Endothelial cell of umbilical vein (primary cell): ENCODE data around the gene CARHSP1. TPM values are rescaled to one million over a fixed set of nuclear protein-coding genes. Genes with fewer than 3 reads are reported as not detected.

Experiments
- BruUV-seq: library from RNA; stranded (reverse); fragments of 400-500 nt; replicated peaks from 2 replicates; lab custom pipeline; 2021; lab: Mats Ljungman, UMichigan
- CTCF ChIA-PET: fragments of 300-600, 350-600 bp; sonication (Branson Sonifier 250); formaldehyde crosslinking; loops from one replicate; lab custom pipeline; 2021; ENCODE audit warnings: antibody characterized with exemption, inconsistent platforms; lab: Charles Lee
- POLR2A ChIA-PET: fragments of 300-600, 350-600 bp; sonication (Branson Sonifier 250); formaldehyde crosslinking; loops from one replicate; lab custom pipeline; 2021; ENCODE audit warnings: antibody characterized with exemption, inconsistent platforms; lab: Charles Lee
- DNase-seq: peaks from one replicate; pipeline ENCODE4 v3.0.0-alpha.2; 2011; ENCODE audit warnings: low read depth, low spot score
- FAIRE-seq: peaks from 2 replicates; lab custom pipeline; 2011; peaks lifted over from hg19 to GRCh38; lab: Jason Lieb, UNC
- H2AFZ ChIP-seq: 2 replicates; pipeline ENCODE4 v1.6.0; 2012; ENCODE audit warnings: low read depth, low read length, control low read depth, inconsistent platforms
- H3K27ac ChIP-seq: 2 replicates; pipeline ENCODE4 v1.5.1; 2011; ENCODE audit warnings: low read depth, mild to moderate bottlenecking, control low read depth, low read length, moderate library complexity; ENCODE audit not compliant: insufficient read depth
- H3K27me3 ChIP-seq, 2 experiments: 2 replicates each; pipeline versions ENCODE4 v1.6.0 to v1.6.1; 2011; ENCODE audit warnings: low read length in 2 of 2, mixed read lengths in 1 of 2; ENCODE audit not compliant: control insufficient read depth in 2 of 2, insufficient read depth in 2 of 2
- H3K36me3 ChIP-seq, 2 experiments: 2 replicates in 1 of 2; 3 replicates in 1 of 2; pipeline ENCODE4 v1.5.1; 2011; ENCODE audit warnings: low read length in 2 of 2, mild to moderate bottlenecking in 1 of 2, moderate library complexity in 1 of 2; ENCODE audit not compliant: control insufficient read depth in 2 of 2, insufficient read depth in 2 of 2; ENCODE audit errors: extremely low read depth in 1 of 2
- H3K4me1 ChIP-seq: 3 replicates; pipeline ENCODE4 v1.5.1; 2011; ENCODE audit warnings: mild to moderate bottlenecking, low read length; ENCODE audit not compliant: control insufficient read depth, insufficient read depth; ENCODE audit errors: extremely low read depth
- H3K4me2 ChIP-seq: 2 replicates; pipeline ENCODE4 v1.6.1; 2011; ENCODE audit warnings: low read length, control low read depth, mixed read lengths; ENCODE audit not compliant: insufficient read depth
- H3K4me3 ChIP-seq, 3 experiments: fragments of 200-600 bp in 1 of 3; sonication (generic), shearing (Covaris generic) in 1 of 3; replicated peaks in 1 of 3; 2 replicates each; pipeline ENCODE4 v1.5.1; 2011 to 2016; ENCODE audit warnings: control low read depth in 3 of 3, low read length in 3 of 3, mild to moderate bottlenecking in 2 of 3, inconsistent platforms in 1 of 3, low read depth in 1 of 3, moderate library complexity in 1 of 3; ENCODE audit not compliant: insufficient read depth in 1 of 3
- H3K79me2 ChIP-seq: 2 replicates; pipeline ENCODE4 v1.6.0; 2012; ENCODE audit warnings: low read length, inconsistent platforms; ENCODE audit not compliant: control insufficient read depth, insufficient read depth
- H3K9ac ChIP-seq: replicated peaks from 2 replicates; pipeline ENCODE3; 2011; ENCODE audit warnings: low read length, control low read depth; ENCODE audit not compliant: insufficient read depth; ENCODE audit errors: extremely low read depth
- H3K9me1 ChIP-seq: replicated peaks from 3 replicates; pipeline ENCODE4 v1.6.0; 2011; ENCODE audit warnings: mild to moderate bottlenecking, low read length; ENCODE audit not compliant: control insufficient read depth, insufficient read depth; ENCODE audit errors: extremely low read depth
- H3K9me3 ChIP-seq: replicated peaks from 2 replicates; pipeline ENCODE4 v1.5.1; 2012; ENCODE audit warnings: low read length, inconsistent platforms; ENCODE audit not compliant: control insufficient read depth, insufficient read depth
- H4K20me1 ChIP-seq: replicated peaks from 2 replicates; pipeline ENCODE3; 2011; ENCODE audit warnings: mild to moderate bottlenecking, low read length; ENCODE audit not compliant: control insufficient read depth, insufficient read depth; ENCODE audit errors: extremely low read depth
- EZH2 ChIP-seq: IDR thresholded peaks from 2 replicates; pipeline ENCODE4 v1.6.1; 2012; ENCODE audit warnings: borderline replicate concordance, low read depth, mild to moderate bottlenecking, moderate library complexity, low read length, inconsistent platforms; ENCODE audit not compliant: severe bottlenecking
- FOS ChIP-seq: IDR thresholded peaks from 2 replicates; pipeline ENCODE4 v1.6.1; 2011; ENCODE audit warnings: mild to moderate bottlenecking, low read length, moderate library complexity, borderline replicate concordance; ENCODE audit not compliant: insufficient read depth
- GATA2 ChIP-seq: IDR thresholded peaks from 2 replicates; pipeline ENCODE4 v1.7.0; 2011; ENCODE audit warnings: low read depth, mild to moderate bottlenecking, moderate library complexity, mixed read lengths, low read length; ENCODE audit not compliant: insufficient read length, insufficient read depth
- JUN ChIP-seq: IDR thresholded peaks from 2 replicates; pipeline ENCODE4 v1.6.1; 2011; ENCODE audit warnings: borderline replicate concordance, low read depth; ENCODE audit not compliant: insufficient read length, insufficient read depth
- MYC ChIP-seq: IDR thresholded peaks from one replicate; pipeline ENCODE4 v1.6.1; 2011; ENCODE audit warnings: mild to moderate bottlenecking, low read depth, low read length
- POLR2A ChIP-seq: IDR thresholded peaks from 2 replicates; pipeline ENCODE4 v1.6.1; 2012; ENCODE audit warnings: low read depth, mild to moderate bottlenecking, control low read depth, low read length
- POLR2AphosphoS5 ChIP-seq: IDR thresholded peaks from 2 replicates; pipeline ENCODE4 v1.6.1; 2012; ENCODE audit warnings: low read depth, mild to moderate bottlenecking, control low read depth, low read length, moderate library complexity; ENCODE audit not compliant: insufficient read depth
- dilution Hi-C: fragments of 300-500 bp; cut with MboI; formaldehyde crosslinking; loops from one replicate; pipeline ENCODE4 v1.15.0; 2019; ENCODE audit warnings: low sequenced_read_pairs; ENCODE audit not compliant: extremely low pct_ligation_motif_present
- intact Hi-C: fragments of 100-400 bp; cut with micrococcal nuclease; formaldehyde crosslinking; loops from one replicate; pipeline ENCODE4 v1.10.0; 2022
- polyA plus RNA-seq, 4 experiments: library from polyadenylated mRNA; depleted of rRNA in 3 of 4; stranded (reverse) in 3 of 4; unstranded in 1 of 4; fragments of >200 nt; gene quantifications; 2 replicates each; pipeline versions ENCODE4 v1.2.1 to v1.2.3, GENCODE V29; 2011 to 2012; ENCODE audit warnings: missing spikeins in 1 of 4
- total RNA-seq: library from RNA; stranded (reverse); gene quantifications from 2 replicates; pipeline ENCODE4 v1.2.3, GENCODE V29; 2021
- TF ChIP-seq, protein P1 (sequence below): IDR thresholded peaks from 2 replicates; pipeline ENCODE4 v1.6.1; 2011; ENCODE audit not compliant: insufficient read depth, insufficient read length
- TF ChIP-seq, protein P2 (sequence below), 2 donors: IDR thresholded peaks; 1 replicate in 1 of 2; 2 replicates in 1 of 2; pipeline ENCODE4 v1.5.1; 2011; ENCODE audit warnings: low read length in 2 of 2, mild to moderate bottlenecking in 2 of 2, moderate library complexity in 2 of 2, control low read depth in 1 of 2, inconsistent platforms in 1 of 2, low read depth in 1 of 2; ENCODE audit not compliant: insufficient read depth in 1 of 2; ENCODE audit errors: extremely low read depth in 1 of 2

Gene CARHSP1
- total and polyA plus RNA-seq, 2 donors (not counting 3 experiments of a cell fraction or from before 2014, with no cell fraction given), result 64.9 to 72.5 TPM

DNA sequence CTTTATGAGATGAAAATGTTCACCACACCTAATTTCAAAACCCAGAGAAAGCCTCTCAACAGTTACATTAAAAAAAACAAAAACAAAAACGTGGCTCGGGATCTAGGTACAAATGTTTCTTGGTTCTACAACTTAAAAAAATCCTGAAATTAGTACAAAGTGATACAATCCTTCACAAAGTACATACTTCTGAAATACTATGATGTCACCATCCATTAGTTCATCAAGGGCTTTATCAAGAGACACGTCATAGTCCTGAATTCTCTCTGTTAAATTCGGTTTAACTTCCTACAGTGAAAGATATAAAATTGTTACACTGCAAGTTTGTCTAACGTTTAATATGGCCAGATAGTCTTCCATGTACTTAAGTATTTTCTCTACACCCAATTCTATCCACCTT lies 31.5 kb upstream of the CARHSP1 start:
- no peak for TF ChIP-seq POLR2AphosphoS5
- no peak for TF ChIP-seq GATA2
- TF ChIP-seq MYC, result no peak
- TF ChIP-seq POLR2A, result no peak
- TF ChIP-seq, protein P1, sequence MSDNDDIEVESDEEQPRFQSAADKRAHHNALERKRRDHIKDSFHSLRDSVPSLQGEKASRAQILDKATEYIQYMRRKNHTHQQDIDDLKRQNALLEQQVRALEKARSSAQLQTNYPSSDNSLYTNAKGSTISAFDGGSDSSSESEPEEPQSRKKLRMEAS, result no peak
- TF ChIP-seq EZH2, result no peak
- TF ChIP-seq FOS, result no peak
- no peak for TF ChIP-seq JUN
- TF ChIP-seq, protein P2, sequence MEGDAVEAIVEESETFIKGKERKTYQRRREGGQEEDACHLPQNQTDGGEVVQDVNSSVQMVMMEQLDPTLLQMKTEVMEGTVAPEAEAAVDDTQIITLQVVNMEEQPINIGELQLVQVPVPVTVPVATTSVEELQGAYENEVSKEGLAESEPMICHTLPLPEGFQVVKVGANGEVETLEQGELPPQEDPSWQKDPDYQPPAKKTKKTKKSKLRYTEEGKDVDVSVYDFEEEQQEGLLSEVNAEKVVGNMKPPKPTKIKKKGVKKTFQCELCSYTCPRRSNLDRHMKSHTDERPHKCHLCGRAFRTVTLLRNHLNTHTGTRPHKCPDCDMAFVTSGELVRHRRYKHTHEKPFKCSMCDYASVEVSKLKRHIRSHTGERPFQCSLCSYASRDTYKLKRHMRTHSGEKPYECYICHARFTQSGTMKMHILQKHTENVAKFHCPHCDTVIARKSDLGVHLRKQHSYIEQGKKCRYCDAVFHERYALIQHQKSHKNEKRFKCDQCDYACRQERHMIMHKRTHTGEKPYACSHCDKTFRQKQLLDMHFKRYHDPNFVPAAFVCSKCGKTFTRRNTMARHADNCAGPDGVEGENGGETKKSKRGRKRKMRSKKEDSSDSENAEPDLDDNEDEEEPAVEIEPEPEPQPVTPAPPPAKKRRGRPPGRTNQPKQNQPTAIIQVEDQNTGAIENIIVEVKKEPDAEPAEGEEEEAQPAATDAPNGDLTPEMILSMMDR (IDR thresholded peaks at IDR 0.05; ENCODE audit: extremely low read depth in 1 of 2, insufficient read depth in 1 of 2, low read depth in 1 of 2, low read length in 2 of 2), result no peak
- CTCF ChIA-PET, result interaction anchor here (1.1 to 7.3 kb wide), 4 partner anchors 13 to 234 kb away, joined by 3 to 32 read pairs (median 5); no protein-coding TSS in a partner anchor
- BruUV-seq, result no TSS peak

More for the DNA sequence above, 31.5 kb upstream of the CARHSP1 start:
- peaks cover 3% of the 10 kb centered on the region for H3K79me2 ChIP-seq
- H3K27me3 ChIP-seq, result no peaks in the 10 kb centered on the region
- POLR2A ChIA-PET, result no interaction called here
- no peak overlapping the region for H3K9ac ChIP-seq
- dilution Hi-C loops (no loop called here), intact Hi-C loops (no loop called here)
- DNase-seq (no peak), FAIRE-seq (no peak)
- H3K36me3 ChIP-seq, result peaks cover 51 to 60% of the 10 kb centered on the region in 2 experiments
- H3K27ac ChIP-seq, result no peak overlapping the region
- no peak overlapping the region for H3K4me2 ChIP-seq
- H3K9me1 ChIP-seq, result no peaks in the 10 kb centered on the region
- no peak overlapping the region for H3K4me3 ChIP-seq
- H4K20me1 ChIP-seq, result no peaks in the 10 kb centered on the region
- no peak overlapping the region for H2AFZ ChIP-seq
- H3K4me1 ChIP-seq, result no peaks in the 10 kb centered on the region
- no peaks in the 10 kb centered on the region for H3K9me3 ChIP-seq
